Hepatocyte (in vitro differentiated cells): ENCODE measurements around the gene ARHGAP45. TPM values are rescaled to one million over a fixed set of nuclear protein-coding genes. Genes with fewer than 3 reads are reported as not detected.

Experiments
- DNase-seq: peaks from one replicate; pipeline ENCODE4 v3.0.0-alpha.2; 2016; ENCODE audit warnings: low spot score
- H2AFZ ChIP-seq: fragments of 200-600 bp; sonication (generic); 2 replicates; pipeline ENCODE4 v1.6.0; 2016; ENCODE audit warnings: antibody characterized with exemption, mild to moderate bottlenecking
- H3K27ac ChIP-seq: fragments of 200-600 bp; sonication (generic); 2 replicates; pipeline ENCODE4 v1.5.1; 2016; ENCODE audit warnings: mild to moderate bottlenecking
- H3K27me3 ChIP-seq: fragments of 200-600 bp; sonication (generic); 2 replicates; pipeline ENCODE4 v1.6.1; 2016
- H3K36me3 ChIP-seq: fragments of 200-600 bp; sonication (generic); replicated peaks from 2 replicates; pipeline ENCODE4 v1.5.1; 2016; ENCODE audit warnings: low read depth; ENCODE audit not compliant: insufficient read depth
- H3K4me1 ChIP-seq: fragments of 200-600 bp; sonication (generic); 2 replicates; pipeline ENCODE4 v1.5.1; 2016; ENCODE audit warnings: mild to moderate bottlenecking, moderate library complexity; ENCODE audit not compliant: insufficient read depth
- H3K4me2 ChIP-seq: fragments of 200-600 bp; sonication (generic); 2 replicates; pipeline ENCODE4 v1.6.0; 2016
- H3K4me3 ChIP-seq: fragments of 200-600 bp; sonication (generic); 2 replicates; pipeline ENCODE4 v1.5.1; 2016; ENCODE audit warnings: mild to moderate bottlenecking
- H3K79me2 ChIP-seq: fragments of 200-600 bp; sonication (generic); 2 replicates; pipeline ENCODE4 v1.6.0; 2017; ENCODE audit warnings: mild to moderate bottlenecking
- H3K9me2 ChIP-seq: fragments of 200-600 bp; sonication (generic); replicated peaks from 2 replicates; pipeline ENCODE4 v1.6.0; 2017; ENCODE audit warnings: mild to moderate bottlenecking; ENCODE audit not compliant: insufficient read depth
- H3K9me3 ChIP-seq: fragments of 200-600 bp; sonication (generic); 2 replicates; pipeline ENCODE4 v1.5.1; 2016; ENCODE audit warnings: low read depth, mild to moderate bottlenecking
- H4K20me1 ChIP-seq: fragments of 200-600 bp; sonication (generic); 2 replicates; pipeline ENCODE4 v1.6.0; 2016; ENCODE audit warnings: mild to moderate bottlenecking; ENCODE audit not compliant: insufficient read depth, poor library complexity, severe bottlenecking
- CTCF ChIP-seq: fragments of 200-600 bp; sonication (generic); IDR thresholded peaks from 2 replicates; pipeline ENCODE4 v1.5.1; 2016; ENCODE audit warnings: antibody characterized with exemption, mild to moderate bottlenecking; ENCODE audit not compliant: poor library complexity
- EZH2 ChIP-seq: fragments of 200-600 bp; sonication (generic); IDR thresholded peaks from 2 replicates; pipeline ENCODE4 v1.6.1; 2016; ENCODE audit warnings: antibody characterized with exemption, mild to moderate bottlenecking, borderline replicate concordance
- EZH2phosphoT487 ChIP-seq: fragments of 200-600 bp; sonication (generic); IDR thresholded peaks from one replicate; pipeline ENCODE4 v1.6.1; 2018; ENCODE audit warnings: antibody characterized with exemption, mild to moderate bottlenecking, low read depth, moderate library complexity; ENCODE audit not compliant: unreplicated experiment, severe bottlenecking
- WGBS: methylation state at CpG from one replicate; pipeline ENCODE4 v1.1.6; 2016; ENCODE audit warnings: low lambda C conversion rate; ENCODE audit errors: missing lambda C conversion rate; 5-methylcytosine and 5-hydroxymethylcytosine counted together
- polyA plus RNA-seq: library from polyadenylated mRNA; unstranded; fragments of >200 nt; fragmentation: Nextera tagmentation; extraction: Ambion mirVana; gene quantifications from 2 replicates; pipeline ENCODE4 v1.2.1, GENCODE V29; 2016
- total RNA-seq: library from RNA; depleted of rRNA; stranded (reverse); fragments of >200 nt; gene quantifications from 2 replicates; pipeline ENCODE4 v1.2.3, GENCODE V29; 2014

The ARHGAP45 gene
- total and polyA plus RNA-seq, 2 experiments from 2014 or later, result 12.9 to 18.3 TPM

DNA sequence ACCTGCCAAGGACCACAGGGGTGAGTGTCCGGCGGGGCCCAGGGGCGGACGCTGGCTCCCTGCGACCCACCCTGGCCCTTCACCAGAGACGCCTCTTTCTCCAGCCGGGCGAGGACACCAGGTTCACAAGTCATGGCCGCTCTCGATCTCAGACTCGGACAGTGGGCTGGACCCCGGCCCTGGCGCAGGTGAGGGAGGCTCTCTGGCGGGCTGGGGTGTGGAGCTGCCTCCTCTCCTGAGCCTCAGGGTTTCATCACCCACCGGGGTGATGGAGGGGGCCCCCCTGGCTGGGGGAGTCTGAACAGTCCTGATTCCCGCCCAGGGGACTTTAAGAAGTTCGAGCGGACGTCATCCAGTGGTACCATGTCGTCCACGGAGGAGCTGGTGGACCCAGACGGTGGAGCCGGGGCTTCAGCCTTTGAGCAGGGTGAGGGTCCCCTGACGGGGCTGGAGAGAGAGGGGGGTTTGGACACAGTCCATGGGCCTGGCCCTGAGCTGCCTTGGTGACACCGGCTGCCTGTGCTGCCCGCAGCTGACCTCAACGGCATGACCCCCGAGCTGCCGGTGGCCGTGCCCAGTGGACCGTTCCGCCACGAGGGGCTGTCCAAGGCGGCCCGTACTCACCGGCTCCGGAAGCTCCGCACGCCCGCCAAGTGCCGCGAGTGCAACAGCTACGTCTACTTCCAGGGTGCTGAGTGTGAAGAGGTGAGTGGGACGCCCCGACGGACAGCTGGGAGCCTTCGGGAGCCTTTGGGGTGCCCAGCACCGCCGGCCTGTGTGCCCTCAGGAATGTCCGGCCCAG, 13.6 kb downstream of the ARHGAP45 start:
- no peak overlapping the region for H2AFZ ChIP-seq
- peaks cover 4% of the 10 kb centered on the region for H3K4me1 ChIP-seq
- no peaks in the 10 kb centered on the region for H3K9me2 ChIP-seq
- H3K9me3 ChIP-seq, result no peaks in the 10 kb centered on the region
- H3K27ac ChIP-seq, result no peak overlapping the region
- no peaks in the 10 kb centered on the region for H3K79me2 ChIP-seq
- 98% methylated on average over 30 of the region's 50 CpGs for WGBS
- H4K20me1 ChIP-seq, result no peaks in the 10 kb centered on the region
- no peak overlapping the region for H3K4me3 ChIP-seq
- H3K36me3 ChIP-seq, result no peaks in the 10 kb centered on the region
- H3K27me3 ChIP-seq, result no peaks in the 10 kb centered on the region
- H3K4me2 ChIP-seq, result no peak overlapping the region
- DNase-seq, result no peak
- TF ChIP-seq EZH2phosphoT487 (no peak), CTCF (no peak), EZH2 (no peak)

DNA sequence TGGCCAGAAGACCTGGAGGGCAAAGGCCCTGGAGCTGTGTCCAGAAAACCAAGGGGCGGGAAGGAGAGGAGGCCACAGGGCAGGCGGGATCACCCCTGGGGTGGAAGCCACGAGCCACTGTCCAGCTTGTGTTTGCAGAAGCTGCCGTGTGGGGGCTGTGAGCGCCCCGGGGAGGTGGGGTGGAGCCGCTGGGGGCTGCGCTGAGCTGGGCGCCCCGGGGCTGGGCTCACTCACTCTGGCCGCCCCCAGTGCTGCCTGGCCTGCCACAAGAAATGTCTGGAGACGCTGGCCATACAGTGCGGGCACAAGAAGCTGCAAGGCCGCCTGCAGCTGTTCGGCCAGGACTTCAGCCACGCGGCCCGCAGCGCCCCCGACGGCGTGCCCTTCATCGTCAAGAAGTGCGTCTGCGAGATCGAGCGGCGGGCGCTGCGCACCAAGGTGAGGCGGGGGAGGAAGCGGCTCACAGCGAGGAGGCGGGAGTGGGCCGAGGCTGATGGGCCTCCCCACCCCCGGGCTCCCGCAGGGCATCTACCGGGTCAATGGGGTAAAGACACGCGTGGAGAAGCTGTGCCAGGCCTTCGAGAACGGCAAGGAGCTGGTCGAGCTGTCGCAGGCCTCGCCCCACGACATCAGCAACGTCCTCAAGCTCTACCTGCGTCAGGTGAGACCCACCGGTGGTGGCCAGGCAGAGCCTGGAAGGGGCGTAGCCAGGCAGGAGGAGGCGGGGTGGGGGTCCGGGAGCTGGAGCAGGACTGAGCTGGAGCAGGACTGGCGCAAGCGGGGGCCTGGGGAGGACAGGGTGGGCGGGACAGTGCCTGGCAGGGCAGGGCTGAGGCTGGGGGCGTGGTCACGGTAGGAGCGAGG, 14.6 kb downstream of the ARHGAP45 start:
- DNase-seq, result peak; percentile 66
- WGBS, result 36% methylated on average over 34 of the region's 58 CpGs
- H3K4me1 ChIP-seq, result peaks cover 4% of the 10 kb centered on the region
- no peaks in the 10 kb centered on the region for H3K36me3 ChIP-seq
- H2AFZ ChIP-seq, result peak overlapping the region; percentile 49
- H3K4me2 ChIP-seq, result peak overlapping the region; percentile 82
- no peaks in the 10 kb centered on the region for H3K9me2 ChIP-seq
- no peaks in the 10 kb centered on the region for H4K20me1 ChIP-seq
- H3K27ac ChIP-seq, result peak overlapping the region; percentile 60
- no peaks in the 10 kb centered on the region for H3K9me3 ChIP-seq
- no peaks in the 10 kb centered on the region for H3K27me3 ChIP-seq
- no peak overlapping the region for H3K4me3 ChIP-seq
- no peaks in the 10 kb centered on the region for H3K79me2 ChIP-seq
- TF ChIP-seq EZH2 (no peak), EZH2phosphoT487 (no peak), CTCF (peak; percentile 3)

GRCh38 chr19:1082165-1082927, 15.4 kb downstream of the ARHGAP45 start:
- Histone ChIP-seq H3K9me3 (no peaks in the 10 kb centered on the region), H3K27me3 (no peaks in the 10 kb centered on the region), H2AFZ (no peak overlapping the region), H3K4me2 (peak overlapping the region; percentile 82), H3K4me1 (peaks cover 4% of the 10 kb centered on the region), H3K9me2 (no peaks in the 10 kb centered on the region), H4K20me1 (no peaks in the 10 kb centered on the region), H3K4me3 (no peak overlapping the region), H3K27ac (peak overlapping the region; percentile 70), H3K79me2 (no peaks in the 10 kb centered on the region), H3K36me3 (no peaks in the 10 kb centered on the region)
- 4% methylated on average over 18 of the region's 51 CpGs for WGBS
- DNase-seq, result peak; percentile 96
- no peak for TF ChIP-seq CTCF
- TF ChIP-seq EZH2, result no peak
- no peak for TF ChIP-seq EZH2phosphoT487
